GM19395 (cell line): Measurements from ENCODE around the gene TNIP2.

ENCODE experiments used
- ATAC-seq: cut with Tn5 transposase; IDR thresholded peaks from one replicate; pipeline ENCODE4 v1.9.1; 2021; ENCODE audit warnings: mild to moderate bottlenecking, moderate library complexity; ENCODE audit not compliant: unreplicated experiment

TNIP2 gene

DNA sequence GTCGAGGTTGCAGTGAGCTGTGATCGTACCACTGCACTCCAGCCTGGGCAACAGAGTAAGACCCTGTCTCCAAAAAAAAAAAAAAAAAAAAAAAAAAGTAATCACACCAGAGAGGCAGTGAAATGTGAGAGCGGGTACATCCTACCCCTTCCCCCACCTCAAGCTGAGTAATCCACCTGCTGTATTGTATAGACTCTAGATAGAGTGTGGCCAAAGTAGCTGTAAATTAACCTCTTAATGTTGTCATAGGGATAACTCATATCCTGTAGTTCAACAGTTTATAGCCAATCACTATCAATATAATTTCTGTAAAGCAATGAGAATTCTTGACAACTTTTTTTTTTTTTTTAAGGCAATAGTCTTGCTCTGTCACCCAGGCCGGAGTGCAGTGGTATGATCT is 30.8 kb downstream of the TNIP2 start:
- no peak for ATAC-seq

DNA sequence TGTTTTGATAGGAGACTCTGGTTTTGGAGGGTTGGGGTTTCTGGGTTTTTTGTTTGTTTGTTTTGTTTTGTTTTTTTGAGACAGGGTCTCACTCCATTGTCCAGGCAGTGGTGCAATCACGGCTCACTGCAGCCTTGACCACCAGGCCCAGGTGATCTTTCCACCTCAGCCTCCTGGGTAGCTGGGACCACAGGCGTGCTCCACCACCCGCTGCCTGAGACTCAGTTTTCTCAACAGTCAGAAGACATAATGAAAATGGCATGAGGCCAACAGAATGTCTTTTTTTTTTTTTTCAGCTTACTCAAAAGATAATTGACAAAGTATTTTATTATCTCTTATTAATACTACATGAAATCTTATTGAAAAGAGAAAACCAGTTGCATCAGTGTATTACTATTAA is 32.4 kb downstream of the TNIP2 start:
- no peak for ATAC-seq

DNA sequence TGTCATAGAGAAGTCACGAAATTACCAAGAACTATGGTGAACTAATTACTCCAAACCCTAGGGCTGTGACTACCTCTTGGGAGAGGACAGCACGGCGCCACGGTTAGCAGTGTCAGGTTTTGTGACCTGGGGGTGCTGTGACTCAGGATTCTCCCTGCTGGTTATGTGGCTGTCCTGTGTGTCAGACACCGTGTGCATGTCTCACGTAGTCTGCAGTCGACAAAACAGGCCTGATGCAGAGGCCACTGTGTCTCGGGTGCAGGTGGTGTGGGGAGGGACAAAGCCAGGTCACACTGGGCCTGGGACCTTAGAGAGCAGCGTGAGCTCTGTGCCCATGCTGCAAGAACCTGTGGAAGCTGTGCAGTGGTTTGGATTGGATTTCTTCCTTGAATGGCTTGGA is 34.1 kb downstream of the TNIP2 start:
- ATAC-seq = no peak

DNA sequence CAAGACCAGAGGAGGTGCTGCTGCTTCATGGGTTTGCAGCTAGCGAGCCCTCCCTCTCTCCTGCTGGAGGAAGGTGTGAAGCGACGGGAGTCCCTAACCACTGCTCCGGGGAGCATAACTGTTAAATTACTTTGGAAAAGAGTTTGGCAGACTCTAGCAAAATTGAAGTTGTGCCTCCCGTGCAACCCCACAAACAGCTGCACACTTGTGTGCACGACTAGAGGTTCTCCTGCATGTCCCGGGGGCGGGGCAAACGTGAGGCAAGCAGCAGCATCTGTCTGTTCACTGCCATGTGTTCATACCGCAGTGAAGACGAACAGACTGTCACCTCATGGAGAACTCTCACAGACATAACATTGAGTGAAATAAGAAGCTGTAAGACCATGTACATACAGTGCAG is 34.5 kb downstream of the TNIP2 start:
- no peak for ATAC-seq

DNA sequence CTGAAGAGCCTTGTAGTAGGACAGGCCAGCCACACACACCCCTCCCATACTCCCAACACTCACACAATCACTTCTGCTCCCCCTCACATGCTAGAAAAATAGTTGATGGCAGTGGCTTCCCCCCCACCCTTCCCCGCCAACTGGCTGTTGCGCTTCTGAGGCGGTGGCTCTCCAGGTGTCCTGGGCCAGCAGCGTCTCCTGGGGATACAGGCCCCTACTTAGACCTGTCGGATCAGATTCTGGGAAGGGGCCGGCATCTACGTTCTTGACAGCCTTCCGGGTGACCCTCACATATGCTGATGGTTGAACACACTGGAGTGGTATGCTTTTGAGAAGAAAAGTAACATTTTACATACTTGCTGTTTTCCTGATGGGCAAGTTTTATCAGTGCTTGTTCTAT is 39.9 kb downstream of the TNIP2 start:
- ATAC-seq = no peak

DNA sequence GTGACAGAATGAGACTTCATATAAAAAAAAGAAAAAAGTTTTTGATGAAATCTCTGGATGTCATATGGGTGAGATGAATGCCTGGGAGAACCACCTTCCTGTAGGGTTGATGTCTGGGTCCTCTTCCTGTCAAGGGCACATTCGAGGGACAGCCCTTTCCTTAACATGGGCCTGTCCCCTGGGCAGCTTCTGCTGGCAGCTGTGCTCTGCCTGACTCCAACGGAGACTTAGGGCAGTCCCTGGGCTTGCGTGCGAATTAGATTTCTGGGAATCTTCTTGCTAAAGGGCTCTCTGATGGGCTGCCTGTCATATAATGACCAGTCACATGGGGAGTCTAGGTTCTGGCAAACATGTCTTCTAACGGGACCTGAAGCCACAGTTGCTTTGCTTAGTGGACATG is 40.7 kb downstream of the TNIP2 start:
- ATAC-seq = no peak

DNA sequence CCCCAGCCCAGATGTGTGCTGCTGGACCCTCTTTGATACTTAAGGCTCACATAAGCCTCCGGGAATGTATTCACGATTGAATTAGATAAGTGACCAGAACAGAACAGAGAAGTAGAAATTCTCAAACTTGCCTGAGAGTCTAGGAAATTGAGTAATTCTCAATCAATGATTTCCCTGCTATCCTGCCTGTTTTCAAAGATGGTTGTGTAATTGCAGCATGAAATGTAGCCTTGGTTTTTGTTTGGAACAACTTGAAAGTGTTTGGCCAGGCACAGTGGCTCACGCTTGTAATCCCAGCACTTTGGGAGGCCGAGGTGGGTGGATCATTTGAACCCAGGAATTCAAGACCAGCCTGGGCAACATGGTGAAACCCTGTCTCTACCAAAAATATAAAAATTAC is 41.2 kb downstream of the TNIP2 start:
- ATAC-seq = no peak

DNA sequence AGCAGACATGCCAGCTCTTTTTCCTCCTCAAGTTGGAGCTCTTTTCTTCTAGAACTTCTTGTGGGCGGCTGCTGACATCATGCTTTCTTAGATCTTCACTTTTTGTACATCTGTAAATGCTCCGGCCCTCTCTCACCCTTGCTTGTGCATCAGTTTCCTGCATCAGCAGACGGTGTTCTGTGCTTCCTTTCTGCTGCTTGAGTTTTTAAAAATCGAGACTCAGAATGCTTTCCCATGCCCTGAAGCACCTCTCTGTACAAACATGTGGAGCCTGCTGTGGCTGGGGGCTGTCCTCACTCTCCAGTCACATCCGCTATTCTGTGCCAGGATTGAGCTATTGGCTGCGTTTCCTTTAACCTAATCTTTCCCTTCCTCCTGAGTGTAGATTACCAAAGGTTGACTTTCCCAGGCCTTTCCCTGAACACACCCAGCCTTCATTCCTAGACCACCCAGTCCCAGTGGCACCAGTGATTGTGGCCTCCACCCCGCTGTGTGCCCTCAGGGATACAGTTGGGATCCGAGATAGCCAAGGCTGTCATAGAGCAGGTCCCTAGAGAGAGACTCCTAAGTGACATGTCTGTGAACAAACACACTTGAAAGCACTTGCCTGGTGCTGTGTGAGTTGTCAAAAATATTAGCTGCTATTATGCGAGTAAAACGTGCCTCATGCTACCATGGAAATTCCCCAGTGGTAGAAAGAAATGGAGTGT is 41.9 kb downstream of the TNIP2 start:
- no peak for ATAC-seq

DNA sequence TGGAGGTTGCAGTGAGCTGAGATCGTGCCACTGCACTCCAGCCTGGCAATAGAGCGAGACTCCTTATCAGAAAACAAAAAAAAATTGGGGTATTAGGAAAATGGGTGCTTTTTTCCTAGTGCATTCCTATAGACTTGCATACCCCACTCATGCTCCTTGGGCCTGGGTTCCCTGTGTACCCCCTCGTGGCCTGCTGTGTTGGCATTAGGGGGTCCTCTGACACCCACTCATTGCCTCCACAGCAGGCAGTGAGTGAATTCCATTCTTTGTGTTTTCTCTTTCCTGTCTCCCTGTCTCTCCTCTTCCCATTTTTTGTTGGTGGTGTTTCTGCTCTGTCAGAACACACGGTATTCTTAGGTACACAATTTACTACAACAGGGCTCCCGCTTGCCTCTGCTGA is 42.8 kb downstream of the TNIP2 start:
- ATAC-seq = no peak

DNA sequence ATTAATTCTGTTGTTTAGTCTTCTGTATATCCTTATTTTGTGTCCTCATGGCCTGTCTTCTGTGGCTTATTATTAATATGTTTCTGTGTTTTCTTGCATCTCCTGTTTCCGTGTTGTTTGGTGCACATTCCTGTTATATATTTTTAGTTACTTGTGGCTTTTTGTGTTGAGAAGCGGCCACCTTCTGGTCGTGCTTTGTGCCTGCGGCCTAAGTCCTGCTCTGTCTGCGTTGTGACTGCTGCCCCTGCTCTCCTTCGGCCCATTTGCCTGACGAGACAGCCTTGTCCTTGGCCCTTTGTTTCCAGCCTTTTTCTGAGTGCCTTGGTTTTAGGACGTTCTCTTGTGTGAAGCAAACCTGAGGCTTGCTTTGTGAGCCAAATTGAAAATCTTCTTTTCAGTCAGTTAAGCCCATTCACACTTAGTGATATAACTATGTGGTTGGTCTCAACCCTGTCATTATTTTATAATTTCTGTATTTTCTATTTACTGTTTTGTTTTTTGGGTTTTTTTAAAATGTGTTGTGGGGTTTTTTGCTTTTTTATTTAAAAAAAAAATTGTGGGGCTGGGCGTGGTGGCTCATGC is 43.8 kb downstream of the TNIP2 start:
- ATAC-seq = no peak

DNA sequence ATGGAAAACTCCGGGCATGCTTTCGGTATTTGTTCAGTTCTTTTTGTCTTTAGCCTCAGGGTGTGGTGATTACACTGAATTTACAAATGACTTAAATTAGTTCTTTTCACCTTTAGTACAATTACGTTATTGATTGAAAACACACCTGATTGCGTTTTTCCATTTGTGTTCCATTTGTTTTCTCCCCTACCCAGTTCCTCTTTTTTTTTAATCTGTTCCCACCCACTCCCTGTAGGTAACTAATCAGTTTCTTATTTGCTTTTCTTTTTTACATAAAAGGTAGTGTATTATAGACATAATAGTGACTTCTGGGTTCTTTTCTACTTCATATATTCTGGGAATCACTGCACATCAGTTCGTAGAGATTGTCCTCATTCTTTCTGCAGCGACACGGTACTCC is 53.4 kb downstream of the TNIP2 start:
- no peak for ATAC-seq

DNA sequence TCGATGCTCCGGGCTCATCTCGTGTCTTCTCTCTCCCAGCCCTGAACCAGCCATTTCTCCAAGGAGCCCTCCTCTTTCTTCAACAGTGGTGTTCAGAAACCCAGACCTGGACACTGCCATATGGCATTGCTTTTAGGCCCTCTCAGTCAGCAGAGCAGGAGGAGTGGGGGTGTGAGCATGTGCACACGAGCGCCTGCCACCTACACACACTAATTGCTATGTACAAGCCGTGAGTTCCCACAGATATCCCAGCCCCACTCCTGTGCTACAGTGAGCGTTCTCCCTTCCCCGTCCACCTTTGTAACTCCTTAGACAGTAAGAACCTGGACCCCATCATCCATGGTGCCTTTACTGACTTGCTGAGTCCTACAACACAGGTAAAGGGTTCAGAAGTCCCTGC is 53.8 kb downstream of the TNIP2 start:
- ATAC-seq = no peak

DNA sequence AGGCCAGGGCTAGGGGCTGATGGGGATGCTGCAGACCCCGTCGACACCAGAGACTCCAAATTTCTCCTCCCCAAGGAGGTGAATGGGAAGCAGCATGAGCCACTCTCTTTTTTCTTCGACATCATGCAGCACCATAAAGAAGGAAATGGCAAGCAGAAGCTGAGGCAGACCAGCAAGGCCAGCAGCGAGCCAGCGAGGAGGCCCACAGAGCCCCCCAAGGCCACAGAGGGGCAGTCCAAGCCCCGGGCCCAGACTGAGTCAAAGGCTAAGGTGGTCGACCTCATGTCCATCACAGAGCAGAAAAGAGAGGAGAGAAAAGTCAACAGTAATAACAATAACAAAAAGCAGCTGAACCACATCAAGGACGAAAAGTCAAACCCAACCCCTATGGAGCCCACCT is 56.1 kb downstream of the TNIP2 start:
- no peak for ATAC-seq

DNA sequence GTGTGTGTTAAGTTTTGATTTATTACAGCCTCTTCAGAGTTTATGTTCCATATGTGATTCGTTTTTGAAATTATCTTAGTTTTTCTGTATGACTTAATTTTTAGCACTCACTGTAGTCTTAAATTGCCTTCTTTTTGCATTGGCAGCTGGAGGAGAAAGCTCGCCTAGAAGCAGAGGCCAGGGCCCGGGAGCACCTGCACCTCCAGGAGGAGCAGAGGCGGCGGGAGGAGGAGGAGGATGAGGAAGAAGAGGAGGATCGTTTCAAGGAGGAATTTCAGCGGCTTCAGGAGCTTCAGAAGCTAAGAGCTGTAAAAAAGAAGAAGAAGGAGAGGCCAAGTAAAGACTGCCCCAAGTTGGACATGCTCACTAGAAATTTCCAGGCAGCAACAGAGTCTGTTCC is 56.6 kb downstream of the TNIP2 start:
- no peak for ATAC-seq

DNA sequence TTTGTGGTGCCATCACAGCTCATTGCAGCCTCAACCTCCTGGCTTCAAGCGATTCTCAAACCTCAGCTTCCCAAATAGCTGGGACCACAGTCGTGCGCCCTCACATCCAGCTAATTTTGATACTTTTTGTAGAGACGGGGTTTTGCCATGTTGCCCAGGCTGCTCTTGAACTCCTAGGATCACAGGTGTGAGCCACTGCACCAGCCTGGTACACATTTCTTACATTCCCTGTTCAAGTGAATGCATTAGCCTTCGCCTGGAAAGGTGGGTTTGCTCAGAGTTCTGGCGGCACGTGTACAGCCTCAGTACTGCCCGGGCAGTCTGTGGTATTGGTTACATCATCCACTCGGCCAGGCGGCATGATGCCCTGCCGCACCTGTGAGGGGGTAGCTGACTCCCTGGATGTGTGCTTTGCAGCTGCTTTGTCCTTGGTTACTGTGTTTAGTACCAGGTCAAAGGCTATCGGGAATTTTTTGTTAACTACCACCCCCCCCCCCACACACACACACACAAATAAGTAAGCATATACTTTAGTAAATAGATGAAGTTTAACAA is 57.1 kb downstream of the TNIP2 start:
- no peak for ATAC-seq

DNA sequence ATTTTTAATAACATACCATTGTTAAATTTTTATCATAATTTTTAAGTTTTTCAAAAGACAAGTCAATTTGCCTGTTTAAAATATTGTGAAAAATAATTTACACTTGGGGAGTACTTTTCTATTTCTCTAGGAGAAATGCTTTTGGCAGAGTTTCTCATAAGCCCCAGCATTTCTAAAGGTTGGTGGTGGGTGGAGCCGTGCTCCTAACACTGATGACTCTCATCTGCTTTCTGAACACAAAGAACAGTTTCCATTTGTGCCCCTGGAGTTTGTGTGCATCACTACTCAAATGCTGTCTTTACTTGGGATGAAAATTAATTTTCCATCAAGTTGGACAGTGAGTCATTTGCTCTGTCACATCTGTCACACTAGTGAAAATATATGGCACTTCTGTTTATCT is 57.6 kb downstream of the TNIP2 start:
- ATAC-seq = no peak

DNA sequence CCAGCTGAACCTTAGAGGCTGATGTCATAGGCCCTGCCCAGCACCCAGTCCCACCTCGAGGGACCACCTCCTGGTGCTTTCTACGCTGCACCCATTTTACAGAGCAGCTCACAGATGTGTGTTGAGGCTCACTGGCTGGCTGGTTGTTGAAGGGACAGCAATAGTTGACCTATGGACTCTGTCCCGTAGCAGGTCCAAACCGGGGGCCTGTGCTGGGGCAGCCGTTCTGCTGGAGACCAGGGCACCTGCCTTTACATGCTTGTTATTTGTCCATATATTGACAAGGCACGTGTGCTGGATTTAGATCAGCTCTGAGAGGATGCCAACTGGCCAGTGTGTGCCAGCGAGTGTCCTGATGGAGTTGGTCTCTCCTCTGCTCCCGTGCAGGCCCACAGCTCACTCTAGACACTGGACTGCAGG is 58.1 kb downstream of the TNIP2 start:
- ATAC-seq = no peak

DNA sequence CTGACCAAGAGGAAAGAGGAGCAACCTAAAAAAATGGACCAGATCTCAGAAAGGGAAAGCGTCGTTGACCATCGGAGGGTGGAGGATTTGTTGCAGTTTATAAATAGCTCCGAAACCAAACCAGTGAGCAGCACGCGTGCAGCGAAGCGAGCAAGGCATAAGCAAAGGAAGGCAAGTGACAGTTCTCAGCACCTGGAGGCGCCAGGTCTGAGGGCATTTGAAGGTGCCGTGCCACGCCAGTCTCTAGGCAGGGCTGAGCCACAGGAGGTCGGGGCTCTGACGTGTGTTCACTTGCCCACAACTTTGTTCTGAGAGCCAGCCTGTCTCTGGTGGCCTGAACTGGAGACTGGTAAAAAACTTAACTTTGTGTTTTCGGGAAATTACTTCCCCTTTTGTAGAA is 59.7 kb downstream of the TNIP2 start:
- ATAC-seq = peak; percentile 91

DNA sequence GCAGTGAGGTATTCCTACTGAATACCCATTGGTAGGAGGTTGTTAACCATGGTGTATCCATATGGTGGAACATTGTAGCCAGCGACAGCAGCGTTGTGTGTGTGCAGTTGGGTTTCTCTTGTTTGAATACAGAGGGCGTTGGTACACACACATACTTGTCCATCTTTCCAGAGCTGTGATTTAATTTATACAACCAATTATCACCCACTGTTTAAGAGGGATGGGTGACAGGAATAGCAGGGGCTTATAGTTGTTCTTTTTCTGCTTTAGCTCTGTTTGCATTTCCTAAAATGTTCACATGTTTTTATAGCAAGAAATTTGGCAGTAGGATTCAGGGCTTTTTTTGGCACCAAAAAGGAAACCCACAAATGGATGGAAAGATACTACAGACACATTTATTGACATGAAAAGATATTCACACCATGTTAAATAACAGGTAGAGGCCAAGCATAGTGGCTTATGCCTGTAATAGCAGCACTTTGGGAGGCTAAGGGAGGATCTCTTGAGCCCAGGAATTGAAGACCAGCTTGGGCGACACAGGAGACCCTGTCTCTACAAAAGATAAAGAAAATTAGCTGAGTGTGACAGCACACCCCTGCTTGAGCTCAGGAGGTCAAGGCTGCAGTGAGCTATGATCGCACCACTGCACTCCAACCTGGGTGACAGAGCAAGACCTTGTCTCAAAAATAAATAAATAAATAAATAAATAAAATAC is 60.6 kb downstream of the TNIP2 start:
- ATAC-seq = no peak

DNA sequence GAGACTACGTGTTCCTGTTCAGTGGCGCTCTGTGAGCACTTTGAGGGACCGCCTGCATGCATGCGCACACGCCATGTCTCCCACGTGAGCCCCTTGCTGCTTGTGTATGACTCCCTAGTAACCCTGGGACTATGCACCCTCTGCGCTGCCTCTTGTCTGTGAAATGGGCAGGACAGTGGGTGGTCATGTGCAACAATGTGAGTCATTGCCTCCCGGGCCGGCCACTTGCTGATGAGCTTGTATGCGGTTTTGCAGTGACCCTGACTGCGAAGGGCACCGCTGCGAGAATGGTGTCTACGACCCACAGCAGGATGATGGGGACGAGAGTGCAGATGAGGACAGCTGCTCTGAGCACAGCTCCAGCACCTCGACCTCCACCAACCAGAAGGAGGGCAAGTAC is 61.4 kb downstream of the TNIP2 start:
- ATAC-seq = no peak

DNA sequence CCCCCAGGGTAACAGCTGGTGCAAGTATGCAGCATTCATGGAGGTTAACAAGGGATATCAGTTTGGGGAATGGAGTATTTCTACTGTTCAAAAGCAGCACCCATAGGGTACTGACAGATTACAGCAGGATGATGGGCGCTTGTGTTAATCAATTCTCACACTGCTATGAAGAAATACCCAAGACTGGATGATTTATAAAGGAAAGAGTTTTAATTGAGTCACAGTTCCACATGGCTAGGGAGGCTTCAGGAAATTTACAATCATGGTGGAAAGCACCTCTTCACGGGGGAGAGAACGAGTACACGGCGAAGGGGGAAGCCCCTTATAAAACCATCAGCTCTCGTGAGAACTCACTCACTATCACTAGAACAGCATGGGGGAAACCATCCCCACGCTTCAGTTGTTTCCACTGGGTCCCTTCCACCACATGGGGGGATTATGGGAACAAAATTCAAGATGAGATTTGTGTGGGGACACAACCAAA is 64.1 kb downstream of the TNIP2 start:
- ATAC-seq = no peak
